ENCODE measurements around the gene GPR137B. TPM values are rescaled to one million over a fixed set of nuclear protein-coding genes. Genes with fewer than 3 reads are reported as not detected.

Gene GPR137B
- total RNA-seq, 1 donor from 2014 or later = 24.1 TPM

- no peak for DNase-seq (ENCODE audit: low spot score)
Measured at GRCh38 chr1:236113324-236114032, 28.9 kb upstream of the GPR137B start.

- no peak for DNase-seq (ENCODE audit: low spot score)
Measured at GRCh38 chr1:236114076-236114747, 28.1 kb upstream of the GPR137B start.

GRCh38 chr1:236117710-236118109 is 24.6 kb upstream of the GPR137B start:
- no peak for DNase-seq (ENCODE audit: low spot score)

- no peak for DNase-seq (ENCODE audit: low spot score)
Measured at GRCh38 chr1:236119943-236120484, 22.3 kb upstream of the GPR137B start.

- DNase-seq (ENCODE audit: low spot score) = no peak
Measured at GRCh38 chr1:236120721-236121153, 21.6 kb upstream of the GPR137B start.

GRCh38 chr1:236122176-236122575 is 20.2 kb upstream of the GPR137B start:
- DNase-seq (ENCODE audit: low spot score) = no peak

GRCh38 chr1:236123563-236123962 is 18.8 kb upstream of the GPR137B start:
- no peak for DNase-seq (ENCODE audit: low spot score)

GRCh38 chr1:236124965-236125364 is 17.4 kb upstream of the GPR137B start:
- DNase-seq (ENCODE audit: low spot score) = no peak

- no peak for DNase-seq (ENCODE audit: low spot score)
Measured at GRCh38 chr1:236127045-236127444, 15.3 kb upstream of the GPR137B start.

GRCh38 chr1:236128646-236129178 is 13.6 kb upstream of the GPR137B start:
- DNase-seq (ENCODE audit: low spot score) = peak; percentile 61

GRCh38 chr1:236129306-236129705 is 13.0 kb upstream of the GPR137B start:
- DNase-seq (ENCODE audit: low spot score) = no peak

GRCh38 chr1:236130372-236130771 is 12.0 kb upstream of the GPR137B start:
- no peak for DNase-seq (ENCODE audit: low spot score)

GRCh38 chr1:236131916-236132315 is 10.4 kb upstream of the GPR137B start:
- no peak for DNase-seq (ENCODE audit: low spot score)

GRCh38 chr1:236132420-236133046 is 9.8 kb upstream of the GPR137B start:
- no peak for DNase-seq (ENCODE audit: low spot score)

GRCh38 chr1:236133339-236133738 is 9.0 kb upstream of the GPR137B start:
- no peak for DNase-seq (ENCODE audit: low spot score)

- DNase-seq (ENCODE audit: low spot score) = no peak
Measured at GRCh38 chr1:236133802-236134201, 8.5 kb upstream of the GPR137B start.

- no peak for DNase-seq (ENCODE audit: low spot score)
Measured at GRCh38 chr1:236137285-236137852, 5.0 kb upstream of the GPR137B start.

GRCh38 chr1:236139495-236139894 is 2.8 kb upstream of the GPR137B start:
- DNase-seq (ENCODE audit: low spot score) = no peak

- no peak for DNase-seq (ENCODE audit: low spot score)
Measured at GRCh38 chr1:236140705-236141446, 1.5 kb upstream of the GPR137B start.

GRCh38 chr1:236141447-236142252 is 689 bp upstream of the GPR137B start:
- DNase-seq (ENCODE audit: low spot score) = peak; percentile 57

Data from umbilical cord (tissue), 2 donors.